IPS-11a (cell line): ENCODE measurements around the gene MYL7.

Experiments used
- H3K4me3 ChIP-seq: one replicate; pipeline ENCODE4 v1.5.1; 2013; ENCODE audit warnings: low read depth, low read length, control low read depth

Gene MYL7

DNA sequence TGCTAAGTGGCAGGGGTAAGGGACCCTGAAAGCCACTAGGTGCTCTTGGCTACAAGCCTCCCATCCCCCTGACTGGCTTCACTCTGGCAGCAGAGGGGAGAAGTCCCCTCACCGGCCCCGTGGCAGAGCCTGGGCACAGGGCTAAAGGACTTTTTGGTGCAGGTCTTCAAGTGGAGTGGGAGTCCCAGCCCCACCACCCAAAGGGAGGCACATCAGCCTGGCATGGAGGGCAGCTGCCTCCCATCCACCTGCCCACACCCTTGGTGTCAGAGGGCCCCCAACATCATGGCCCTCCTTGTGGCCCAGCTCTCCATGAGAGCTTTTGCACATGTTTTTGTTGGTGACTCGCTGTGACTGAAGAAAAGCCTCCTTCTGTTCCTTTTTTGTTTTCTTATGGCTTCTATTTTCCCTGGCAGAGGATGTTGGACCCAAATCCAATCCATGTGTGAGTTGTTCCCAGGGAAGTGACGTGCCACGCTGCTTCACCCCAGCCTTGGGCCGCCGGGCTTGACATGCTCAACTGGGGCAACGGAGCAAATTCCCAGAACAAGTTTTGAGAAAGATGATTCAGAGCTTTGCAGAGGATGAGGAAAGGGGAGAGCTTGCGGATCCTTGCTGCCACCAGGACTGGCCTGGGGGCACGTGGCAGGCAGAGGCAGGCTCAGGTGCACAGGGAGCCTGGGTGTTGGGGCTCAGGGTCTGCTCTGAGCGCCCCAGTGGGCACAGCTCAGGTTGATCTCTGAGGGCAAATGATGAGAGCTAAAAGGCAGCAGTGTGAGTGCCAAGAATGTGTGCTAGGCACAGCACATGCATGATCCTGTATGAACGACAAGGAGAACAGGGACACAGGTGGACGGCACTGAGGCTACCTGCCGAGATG is 38.9 kb downstream of the MYL7 start:
- H3K4me3 ChIP-seq: no peak overlapping the region

DNA sequence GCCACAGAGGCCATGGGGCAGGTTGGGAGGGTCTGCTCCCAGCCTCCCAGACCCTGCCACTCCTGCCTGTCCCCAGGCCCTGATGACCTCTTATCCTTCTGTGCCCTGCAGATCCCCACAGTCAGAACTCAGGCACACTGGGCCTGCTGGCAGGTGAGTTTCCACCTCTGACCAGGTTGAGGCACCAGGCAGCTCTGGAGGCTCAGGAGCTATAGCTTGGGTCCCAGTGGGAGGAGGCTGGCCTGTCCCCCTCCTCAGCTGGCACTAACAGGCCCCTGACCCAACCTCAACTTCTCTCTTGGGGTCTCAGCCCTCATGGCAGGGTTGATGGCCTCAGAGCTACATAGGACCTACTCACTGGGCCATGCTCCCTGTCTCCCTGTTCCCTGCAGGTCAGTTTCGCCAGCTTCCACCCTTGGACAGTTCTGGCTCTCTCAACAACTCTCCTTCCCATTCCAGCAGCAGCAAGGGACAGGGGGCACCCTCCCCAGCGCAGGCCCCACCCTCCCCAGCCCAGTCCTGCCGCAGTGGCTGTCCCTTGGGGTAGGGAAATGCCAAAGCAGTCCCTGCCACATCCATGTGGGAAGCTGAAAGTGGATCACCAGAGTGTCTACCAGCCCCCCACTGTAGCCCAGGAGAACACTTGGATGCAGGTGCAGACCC is 39.7 kb downstream of the MYL7 start:
- H3K4me3 ChIP-seq: no peak overlapping the region

DNA sequence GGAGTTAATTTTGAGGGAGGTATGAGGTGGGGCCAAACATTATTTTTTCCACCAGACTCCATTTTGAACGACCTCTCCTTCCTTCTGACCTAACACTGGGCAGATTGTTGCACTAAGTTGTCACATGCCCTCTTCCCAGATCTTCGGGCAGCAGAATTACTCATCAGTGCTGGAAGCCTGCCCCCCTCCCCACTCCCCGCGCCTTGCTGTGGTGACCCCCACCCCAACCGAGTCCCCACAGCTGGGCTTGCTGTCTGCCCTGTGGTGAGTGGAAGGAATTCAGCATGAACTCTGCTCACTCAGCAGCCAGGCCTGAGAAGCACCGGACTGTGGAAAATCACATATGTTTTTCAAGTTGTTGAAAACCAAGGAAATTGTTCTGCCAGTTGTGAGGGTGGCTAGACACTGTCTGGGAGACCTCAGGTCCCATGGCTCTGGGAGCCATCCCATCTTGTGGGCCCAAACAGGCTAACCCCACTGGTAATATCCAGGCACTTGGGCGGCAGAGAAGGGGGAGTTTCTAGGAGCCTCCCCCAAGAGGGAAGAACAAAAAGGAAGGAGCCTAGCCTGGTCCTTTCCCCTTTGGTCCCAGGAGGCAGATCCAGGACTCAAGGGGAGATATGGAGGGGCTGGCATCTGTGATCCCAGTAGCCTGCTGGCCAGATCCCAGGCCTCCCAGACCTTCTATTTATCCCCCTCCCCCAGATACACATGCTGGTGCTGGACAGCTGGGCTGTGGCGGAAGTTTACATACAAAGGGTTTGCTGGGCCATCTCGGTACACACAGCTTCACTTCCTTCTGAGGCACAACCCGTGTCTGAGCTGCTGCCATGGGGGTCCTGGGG is 40.5 kb downstream of the MYL7 start:
- H3K4me3 ChIP-seq: no peak overlapping the region

DNA sequence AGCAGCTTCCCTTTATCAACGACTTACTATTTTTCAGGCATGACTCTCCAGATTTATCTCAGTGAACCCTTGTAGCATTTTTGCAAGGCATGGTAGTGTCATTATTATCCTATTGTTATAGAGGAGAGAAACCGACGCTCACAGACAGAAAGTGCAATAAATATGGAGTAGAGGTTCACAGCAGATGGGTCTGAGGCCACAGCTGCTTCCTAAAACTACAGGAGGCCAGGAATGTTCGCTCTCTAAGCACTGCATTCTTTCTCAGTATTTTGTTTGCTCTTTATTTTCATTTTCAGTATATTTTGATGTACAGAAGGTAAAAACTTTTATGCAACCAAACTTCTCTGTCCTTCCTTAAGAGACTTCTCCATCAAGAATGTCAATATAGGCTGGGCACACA is 41.5 kb downstream of the MYL7 start:
- no peak overlapping the region for H3K4me3 ChIP-seq

DNA sequence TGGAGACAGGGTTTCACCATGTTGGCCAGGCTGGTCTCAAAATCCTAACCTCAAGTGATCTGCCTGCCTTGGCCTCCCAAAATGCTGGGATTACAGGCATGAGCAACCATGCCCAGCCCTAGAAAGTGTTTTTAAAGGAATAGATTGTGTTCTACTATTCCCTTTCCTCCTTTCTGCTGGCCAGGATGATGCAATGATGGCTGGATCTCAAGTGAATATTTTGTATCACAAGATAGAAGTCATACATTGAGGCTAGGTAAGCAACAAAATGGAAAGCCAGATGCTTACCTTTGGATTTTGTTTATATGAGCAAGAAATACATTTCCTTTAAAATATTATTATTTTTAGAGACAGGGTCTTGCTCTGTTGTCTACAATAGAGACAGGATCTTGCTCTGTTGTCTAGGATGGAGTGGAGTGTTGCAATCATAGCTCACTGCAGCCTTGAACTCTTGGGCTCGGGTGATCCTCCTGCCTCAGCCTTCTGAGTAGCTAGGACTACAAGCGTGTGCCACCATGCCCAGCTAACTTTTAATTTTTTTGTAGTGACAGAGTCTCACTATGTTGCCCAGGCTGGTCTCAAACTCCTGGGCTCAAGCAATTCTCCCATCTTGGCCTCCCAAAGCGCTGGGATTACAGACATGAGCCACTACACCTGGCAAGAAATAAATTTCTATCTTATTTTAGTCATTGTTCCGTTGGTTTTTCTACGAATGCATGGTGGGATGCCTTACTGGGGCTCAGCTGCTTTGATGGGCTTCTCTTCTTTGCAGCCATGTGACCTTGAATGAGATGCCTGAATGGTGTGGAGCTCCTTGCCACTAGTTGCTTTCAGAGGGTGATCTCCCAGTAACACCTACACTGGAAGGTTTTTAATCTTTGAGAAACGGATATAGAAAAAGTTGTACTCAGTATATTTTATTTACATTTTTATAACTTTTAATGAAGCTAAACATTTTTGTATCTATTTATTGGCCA is 42.8 kb downstream of the MYL7 start:
- H3K4me3 ChIP-seq: no peak overlapping the region

DNA sequence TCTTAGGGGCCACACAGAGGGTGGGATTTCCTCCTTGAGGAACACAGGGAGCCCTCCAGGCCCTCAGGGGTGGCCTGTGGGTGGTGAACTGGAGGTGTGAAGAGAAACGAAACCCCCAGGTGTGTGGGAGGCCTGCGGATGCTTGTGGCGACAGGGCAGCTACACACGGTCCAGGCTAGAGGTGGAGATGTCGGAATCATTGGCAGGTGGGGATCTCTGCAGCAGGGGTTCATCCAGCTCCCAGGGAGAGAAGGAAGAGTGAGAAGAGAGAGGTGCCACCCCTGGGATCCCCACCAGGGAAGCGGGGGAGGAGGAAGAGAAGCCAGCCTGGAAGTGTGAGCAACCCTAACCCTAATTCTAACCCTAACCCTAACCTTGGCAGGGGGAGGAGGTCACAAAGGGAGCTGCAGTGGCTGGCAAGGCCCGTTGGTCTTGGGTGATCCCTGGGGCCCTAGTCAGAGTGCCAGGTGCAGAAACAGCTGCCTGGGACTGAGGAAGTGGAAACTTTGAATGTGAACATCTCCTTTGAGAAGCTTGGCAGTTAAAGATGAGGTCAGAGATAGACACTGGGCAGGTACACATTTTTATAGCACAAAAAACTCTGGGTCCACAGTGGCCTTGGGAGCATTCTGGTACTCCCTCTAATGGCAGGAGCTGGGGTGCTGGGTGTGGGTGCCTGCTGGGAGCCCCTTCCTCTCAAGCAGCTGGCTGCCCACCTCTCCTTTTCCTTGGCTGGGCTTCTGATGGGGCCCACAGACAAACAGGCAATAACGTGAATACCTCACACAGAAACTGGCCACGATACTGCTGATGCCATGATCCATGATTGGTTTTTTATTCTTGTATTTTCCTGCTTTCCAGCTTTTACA is 43.8 kb downstream of the MYL7 start:
- no peak overlapping the region for H3K4me3 ChIP-seq

DNA sequence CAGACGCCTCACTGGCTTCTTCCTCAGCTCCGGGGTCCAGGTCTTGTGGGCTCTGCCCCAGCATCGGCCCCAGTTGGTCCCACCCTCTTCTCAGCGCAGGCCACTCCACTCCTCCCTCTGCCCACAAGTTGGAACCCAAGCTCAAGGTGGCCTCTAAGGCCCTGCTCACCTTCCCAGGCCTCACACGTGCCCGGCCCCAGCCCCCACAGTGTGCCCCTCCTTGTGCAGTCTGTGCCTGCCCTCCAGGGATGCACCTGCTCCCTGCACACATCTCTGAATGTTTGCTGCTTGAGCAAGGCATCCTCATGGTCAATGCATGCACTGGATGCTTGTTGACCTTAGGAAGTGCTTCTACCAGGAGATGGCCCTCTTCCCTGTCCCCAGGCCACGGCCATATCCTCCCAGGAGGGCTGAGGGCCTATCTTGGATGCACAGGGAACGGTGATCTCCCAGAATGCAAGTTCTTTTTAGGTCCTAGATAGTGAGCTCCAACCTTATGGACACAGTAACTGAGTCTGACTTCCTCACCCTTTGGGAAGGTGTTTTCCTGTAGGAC is 44.7 kb downstream of the MYL7 start:
- no peak overlapping the region for H3K4me3 ChIP-seq

DNA sequence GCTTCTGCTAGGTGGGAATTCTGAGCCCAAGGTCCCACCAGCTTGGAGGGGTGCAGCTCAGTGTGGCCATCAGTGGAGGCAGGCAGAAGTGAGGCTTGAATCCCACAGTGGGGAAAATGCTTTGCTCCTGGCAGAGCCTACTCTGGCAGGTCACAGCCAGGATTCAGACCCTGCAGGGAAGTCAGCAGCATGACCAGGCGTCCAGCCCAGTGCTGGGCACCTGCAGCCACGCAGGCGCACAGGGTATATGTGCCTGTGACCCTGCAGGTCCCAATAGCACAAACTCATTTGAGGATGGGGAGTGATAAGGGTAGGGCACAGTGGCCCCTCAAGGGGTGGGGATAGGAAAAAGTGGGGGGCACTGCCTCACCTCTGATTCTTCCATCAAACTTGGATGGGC is 45.4 kb downstream of the MYL7 start:
- H3K4me3 ChIP-seq: no peak overlapping the region

DNA sequence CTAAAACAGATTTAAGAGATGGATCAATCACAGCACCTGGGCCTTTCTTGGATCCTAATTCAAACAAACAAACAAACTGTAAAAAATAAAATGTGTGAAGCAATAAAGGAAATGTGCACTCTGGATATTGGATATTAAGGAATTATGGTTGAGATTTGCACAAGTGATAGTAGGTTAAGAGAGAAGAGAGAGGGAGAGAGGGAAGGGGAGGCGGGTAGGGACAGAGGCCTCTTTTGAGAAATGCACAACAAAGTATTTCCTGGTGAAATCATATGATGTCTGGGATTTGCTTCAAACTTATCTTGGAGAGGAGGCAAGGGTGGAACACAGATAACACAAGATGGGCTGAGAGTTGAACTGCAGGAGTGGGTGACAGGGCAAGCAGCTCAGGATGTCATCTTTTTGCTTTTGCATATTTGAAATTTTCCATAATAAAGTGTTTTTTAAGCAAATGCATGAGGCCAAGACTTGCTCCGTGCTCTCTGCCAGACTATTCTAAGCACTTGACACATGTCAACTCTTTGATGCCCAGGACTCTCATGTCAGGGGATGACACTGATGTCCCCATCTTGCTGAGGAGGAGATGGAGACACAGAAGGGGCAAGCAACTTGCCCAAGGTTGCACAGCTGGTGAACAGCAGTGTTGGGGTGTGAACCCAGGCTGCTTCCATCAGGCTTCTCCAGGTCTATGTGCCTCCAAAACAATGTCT is 46.1 kb downstream of the MYL7 start:
- H3K4me3 ChIP-seq: no peak overlapping the region

DNA sequence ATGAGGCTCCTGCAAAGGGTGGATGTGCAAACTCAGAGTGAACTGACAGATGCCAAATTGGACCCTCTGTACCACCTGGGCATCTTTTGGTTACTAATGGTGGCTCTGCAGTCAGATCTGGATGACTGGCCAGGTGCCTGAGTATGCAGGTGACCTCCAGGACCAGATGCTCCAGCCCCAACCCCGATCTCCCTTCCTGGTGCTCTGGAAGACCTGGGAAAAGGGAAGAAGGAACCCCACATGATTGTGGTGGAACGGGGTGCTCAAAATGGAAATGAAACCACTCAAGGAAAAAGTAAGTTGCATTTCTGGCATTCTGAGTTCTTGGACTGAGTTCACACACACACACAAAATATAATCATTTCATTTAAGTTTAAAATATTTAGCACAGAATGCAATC is 46.8 kb downstream of the MYL7 start:
- no peak overlapping the region for H3K4me3 ChIP-seq

DNA sequence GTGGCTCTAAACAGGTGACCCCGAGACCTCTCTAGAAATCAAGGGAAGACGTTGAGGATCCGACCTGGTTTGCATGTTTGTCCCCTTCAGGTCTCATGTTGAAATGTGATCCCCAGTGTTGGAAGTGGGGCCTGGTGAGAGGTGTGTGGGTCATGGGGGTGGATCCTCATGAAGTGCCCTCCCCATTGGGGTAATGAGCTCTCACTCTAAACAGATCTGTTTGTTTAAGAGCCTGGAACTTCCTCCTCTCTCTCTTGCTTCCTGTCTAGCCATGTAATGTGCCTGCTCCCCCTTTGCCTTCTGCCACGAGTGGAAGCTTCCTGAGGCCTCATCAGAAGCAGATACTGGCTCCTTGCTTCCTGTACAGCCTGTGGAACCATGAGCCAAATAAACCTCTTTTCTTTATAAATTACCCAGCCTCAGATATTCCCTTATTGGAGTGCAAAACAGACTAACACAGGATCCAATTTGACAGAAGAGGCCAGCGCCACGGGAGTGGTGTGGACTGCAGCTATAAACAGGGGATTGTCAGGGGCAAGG is 48.0 kb downstream of the MYL7 start:
- no peak overlapping the region for H3K4me3 ChIP-seq
